HFF-Myc (cell line): ENCODE data around the gene ESRRA.

ENCODE experiments used
- DNase-seq: peaks from one replicate; pipeline ENCODE4 v3.0.0-alpha.2; 2011; ENCODE audit warnings: low read depth; ENCODE audit errors: extremely low read depth
- H3K4me3 ChIP-seq: replicated peaks from 2 replicates; pipeline ENCODE4 v1.5.1; 2011; ENCODE audit warnings: low read depth, mild to moderate bottlenecking, control low read depth, low read length
- TF ChIP-seq, protein P1 (sequence below): IDR thresholded peaks from 2 replicates; pipeline ENCODE4 v1.5.1; 2012; ENCODE audit warnings: mild to moderate bottlenecking, low read depth, low read length, control low read depth; ENCODE audit errors: missing control alignments

Gene ESRRA

DNA sequence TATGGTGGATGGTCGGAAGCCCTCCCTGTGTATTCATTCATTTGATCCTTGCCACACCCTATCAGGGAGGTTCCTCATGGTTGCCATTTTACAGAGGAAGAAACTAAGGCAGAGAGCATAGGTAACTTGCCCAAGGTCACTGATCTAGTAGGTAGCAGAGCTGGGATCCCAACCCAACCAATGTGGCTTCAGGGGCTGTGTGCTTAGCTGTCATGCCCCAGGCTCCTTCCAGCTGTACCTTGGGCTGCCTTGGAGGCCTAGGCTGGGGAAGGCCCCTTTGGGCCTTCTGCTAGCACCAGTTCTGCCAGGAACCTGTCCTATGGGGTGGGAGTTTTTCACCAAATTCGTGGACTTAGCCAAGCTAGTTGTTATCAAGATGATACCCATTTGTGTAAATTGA lies 29.5 kb upstream of the ESRRA start:
- TF ChIP-seq, protein P1, sequence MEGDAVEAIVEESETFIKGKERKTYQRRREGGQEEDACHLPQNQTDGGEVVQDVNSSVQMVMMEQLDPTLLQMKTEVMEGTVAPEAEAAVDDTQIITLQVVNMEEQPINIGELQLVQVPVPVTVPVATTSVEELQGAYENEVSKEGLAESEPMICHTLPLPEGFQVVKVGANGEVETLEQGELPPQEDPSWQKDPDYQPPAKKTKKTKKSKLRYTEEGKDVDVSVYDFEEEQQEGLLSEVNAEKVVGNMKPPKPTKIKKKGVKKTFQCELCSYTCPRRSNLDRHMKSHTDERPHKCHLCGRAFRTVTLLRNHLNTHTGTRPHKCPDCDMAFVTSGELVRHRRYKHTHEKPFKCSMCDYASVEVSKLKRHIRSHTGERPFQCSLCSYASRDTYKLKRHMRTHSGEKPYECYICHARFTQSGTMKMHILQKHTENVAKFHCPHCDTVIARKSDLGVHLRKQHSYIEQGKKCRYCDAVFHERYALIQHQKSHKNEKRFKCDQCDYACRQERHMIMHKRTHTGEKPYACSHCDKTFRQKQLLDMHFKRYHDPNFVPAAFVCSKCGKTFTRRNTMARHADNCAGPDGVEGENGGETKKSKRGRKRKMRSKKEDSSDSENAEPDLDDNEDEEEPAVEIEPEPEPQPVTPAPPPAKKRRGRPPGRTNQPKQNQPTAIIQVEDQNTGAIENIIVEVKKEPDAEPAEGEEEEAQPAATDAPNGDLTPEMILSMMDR = no peak
- no peak overlapping the region for H3K4me3 ChIP-seq
- no peak for DNase-seq

DNA sequence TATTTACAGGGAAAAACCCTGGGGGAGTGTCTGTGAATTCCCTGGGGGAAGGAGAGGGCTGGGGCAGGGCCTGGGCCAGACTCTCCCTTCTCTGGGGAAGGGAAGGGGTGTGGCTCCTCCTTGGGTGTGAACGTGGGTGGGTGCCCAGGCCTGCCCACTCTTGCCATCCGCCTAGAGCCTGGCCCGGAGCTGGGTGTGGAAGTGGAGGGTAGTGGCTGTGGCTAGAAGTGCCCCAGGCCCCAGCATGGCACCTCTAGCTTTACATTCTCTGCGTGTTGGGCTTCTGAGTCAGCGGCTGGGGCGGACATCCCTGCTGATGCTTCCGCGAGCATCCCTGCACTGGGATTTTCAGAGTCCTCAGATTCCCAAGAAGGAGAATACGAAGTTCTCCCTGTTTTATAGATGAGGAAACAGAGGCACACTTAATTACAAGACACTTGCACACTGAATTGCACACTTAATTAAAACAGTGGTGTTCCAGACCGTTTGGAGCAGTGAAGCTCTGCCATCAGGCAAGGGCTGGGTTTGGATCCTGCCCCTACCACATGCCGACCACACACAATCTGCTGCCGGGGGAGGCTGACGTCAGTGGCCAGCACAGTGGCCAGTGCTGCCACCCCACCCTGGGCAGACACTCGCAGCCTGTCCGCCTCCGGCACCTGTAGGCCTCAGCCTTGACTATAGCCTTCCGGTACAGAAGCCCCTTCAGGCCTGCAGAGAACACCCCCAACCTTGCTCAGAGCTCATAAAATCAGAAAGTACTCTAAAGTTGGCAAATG lies 28.5 kb upstream of the ESRRA start:
- no peak for DNase-seq
- H3K4me3 ChIP-seq = no peak overlapping the region
- TF ChIP-seq, protein P1 = no peak

DNA sequence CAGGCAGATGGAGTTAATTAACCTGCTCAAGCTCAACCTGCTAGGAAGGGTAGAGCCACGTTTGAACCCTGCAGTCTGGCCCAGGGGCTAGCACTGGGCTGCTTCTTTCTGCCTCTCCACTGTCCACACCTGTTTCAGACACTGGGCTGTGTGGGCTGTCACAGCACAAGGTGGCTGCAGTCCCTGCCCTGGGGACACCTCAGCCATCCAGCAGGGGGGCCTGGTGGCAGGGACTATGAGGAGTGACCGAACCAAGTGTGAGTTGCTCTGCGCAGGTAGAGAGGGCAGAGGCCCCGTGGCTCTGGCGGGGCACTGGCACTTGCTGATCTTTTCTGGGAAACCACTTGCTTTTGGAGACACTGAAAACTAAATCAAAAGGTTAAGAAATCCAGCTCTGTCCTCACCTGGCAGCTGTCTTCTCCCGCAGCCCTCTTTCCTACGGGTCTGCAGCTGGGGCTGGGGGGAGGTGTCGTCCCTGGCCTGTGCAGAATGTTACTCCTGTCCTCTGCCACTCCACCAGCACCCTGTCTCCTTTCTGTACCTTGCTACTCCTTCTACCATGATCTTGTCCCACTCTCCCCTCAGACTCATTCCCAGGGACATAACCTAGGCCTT lies 26.6 kb upstream of the ESRRA start:
- DNase-seq = no peak
- no peak overlapping the region for H3K4me3 ChIP-seq
- TF ChIP-seq, protein P1 = no peak

DNA sequence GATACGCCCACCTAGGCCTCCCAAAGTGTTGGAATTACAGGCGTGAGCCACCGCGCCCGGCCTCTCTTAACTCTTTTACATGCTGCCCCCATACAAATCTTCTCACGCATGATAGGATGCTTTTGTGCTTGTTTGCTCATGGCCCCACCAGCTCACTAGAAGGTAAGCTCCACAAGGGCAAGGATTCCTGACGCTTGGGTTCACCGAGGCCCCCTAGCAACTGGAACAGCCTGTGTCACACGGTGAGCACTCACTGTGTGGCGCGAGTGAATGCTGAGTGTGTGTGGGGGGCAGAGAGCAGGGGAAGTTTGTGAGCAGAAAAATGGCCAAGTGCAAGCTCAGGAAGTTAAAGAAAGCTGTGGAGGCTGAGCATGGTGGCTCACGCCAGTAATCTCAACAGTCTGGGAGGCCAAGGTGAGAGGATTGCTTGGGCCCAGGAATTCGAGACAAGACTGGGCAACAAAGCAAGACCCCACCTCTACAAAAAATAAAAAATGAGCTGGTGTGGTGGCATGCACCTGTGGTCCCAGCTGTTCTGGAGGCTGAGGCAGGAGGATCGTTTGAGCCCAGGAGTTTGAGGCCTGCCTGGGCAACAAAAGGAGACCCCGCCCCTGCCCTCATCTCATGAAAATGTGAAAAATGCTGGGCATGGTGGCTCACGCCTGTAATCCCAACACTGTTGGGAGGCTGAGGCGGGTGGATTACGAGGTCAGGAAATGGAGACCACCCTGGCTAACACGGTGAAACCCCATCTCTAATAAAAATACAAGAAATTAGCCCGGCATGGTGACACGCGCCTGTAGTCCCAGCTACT lies 23.2 kb upstream of the ESRRA start:
- DNase-seq = no peak
- TF ChIP-seq, protein P1 = no peak
- H3K4me3 ChIP-seq = no peak overlapping the region

DNA sequence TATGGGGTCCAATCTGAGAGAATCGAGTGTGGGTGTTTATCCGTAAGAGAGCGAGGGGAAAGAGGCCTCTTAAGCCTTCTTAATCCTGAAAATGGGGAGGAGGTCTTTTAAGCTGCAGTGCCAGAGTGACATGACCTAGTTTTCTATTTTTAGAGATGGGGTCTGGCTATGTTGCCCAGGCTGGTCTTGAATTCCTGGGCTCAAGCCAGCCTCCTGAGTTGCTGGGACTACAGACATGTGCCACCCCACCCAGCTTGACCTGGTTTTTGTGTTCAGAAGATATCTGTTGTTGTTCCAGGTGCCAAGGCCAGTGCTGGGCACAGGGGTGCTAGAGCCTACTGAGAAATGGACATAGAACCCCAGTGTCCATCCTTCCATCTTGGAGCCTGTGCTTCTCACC lies 22.2 kb upstream of the ESRRA start:
- TF ChIP-seq, protein P1 = no peak
- no peak overlapping the region for H3K4me3 ChIP-seq
- no peak for DNase-seq

DNA sequence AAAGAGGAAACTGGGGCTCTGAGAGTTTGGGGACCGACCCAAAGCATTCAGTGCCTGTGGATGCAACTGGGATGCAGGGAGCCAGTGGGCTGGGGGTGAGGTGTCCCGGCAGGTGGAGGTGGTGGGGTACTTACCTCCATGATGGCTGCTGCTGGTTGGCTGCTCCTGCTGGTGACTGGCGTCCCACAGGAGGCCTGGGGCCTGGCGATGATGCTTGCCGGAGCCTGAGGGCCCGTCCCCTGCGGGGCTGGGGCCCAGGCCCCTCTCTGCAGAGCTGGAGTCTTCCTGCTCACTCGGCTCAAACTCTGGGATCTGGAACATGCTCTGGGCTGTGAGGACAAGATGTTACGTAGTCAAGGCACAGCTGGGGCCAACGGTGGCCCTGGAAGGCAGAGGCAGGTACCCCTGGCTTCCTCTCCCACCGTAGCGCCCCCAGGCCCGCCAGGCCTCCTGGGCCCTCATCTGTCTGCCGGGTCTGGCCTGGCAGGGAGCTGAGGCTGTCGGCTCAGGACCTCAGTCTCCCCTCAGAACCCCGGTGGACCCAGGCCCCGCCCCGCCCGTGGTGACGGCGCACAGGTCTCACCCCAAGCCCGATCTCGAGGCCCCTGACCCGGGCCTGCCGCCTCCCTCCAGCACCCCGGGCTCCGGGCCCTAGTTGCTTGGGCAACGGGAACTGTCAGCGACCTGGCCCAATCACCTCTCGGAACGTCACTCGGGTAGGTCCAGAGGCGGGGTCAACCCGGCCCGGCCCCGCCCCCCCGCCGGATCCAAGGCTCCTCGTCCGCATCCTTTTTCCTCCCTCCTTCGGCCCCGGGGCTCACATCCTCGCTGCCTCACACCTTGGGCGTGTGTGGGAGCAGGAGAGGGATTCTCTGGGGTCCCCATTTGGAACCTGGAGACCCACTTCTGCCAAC lies 21.0 kb upstream of the ESRRA start, which contains the start of gene BAD:
BAD (minus strand) TSS at position 618 of the 914 bp plus-strand sequence; CDS start at position 321, 297 bp downstream.
- TF ChIP-seq, protein P1 = no peak
- DNase-seq = no peak

More for the DNA sequence above, 21.0 kb upstream of the ESRRA start, which contains the start of gene BAD:
- H3K4me3 ChIP-seq = peak within 1 kb of the TSS; percentile 70
